ENCODE measurements around the gene SRP19. TPM values are rescaled to one million over a fixed set of nuclear protein-coding genes. Genes with fewer than 3 reads are reported as not detected.

SRP19 gene
- polyA plus RNA-seq, 1 donor (not counting 4 experiments of a cell fraction or from before 2014, with no cell fraction given), result 93.7 TPM

DNA sequence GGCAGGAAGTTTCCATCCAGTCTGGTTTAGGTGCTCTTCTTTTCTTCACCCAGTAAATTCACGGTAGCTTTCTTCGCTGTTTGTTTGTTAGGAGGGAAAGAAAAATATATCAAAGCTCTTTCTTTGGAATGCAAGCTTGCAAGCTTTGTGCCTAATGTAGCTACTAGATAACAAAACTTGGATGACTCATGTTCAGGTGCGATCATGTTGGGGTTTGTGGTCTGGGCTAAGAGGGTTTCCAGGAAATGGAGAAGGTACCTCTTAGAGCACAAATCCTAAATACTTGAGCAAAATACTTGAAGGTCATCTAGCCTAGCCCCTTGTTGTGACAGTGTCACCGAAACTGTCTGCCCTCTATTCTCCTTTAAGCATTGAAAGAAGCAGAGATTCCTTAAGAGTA lies 17.7 kb downstream of the SRP19 start:
- peaks cover 2% of the 10 kb centered on the region for H4K20me1 ChIP-seq (ENCODE audit: control insufficient read depth, extremely low read depth, insufficient read depth, low read length)
- TF ChIP-seq CTCF (optimal IDR thresholded peaks at IDR 0.05 in 1 of 3, IDR thresholded peaks at IDR 0.05 in 1 of 3, conservative IDR thresholded peaks at IDR 0.05 in 1 of 3; ENCODE audit: extremely low read depth in 1 of 3, insufficient read depth in 2 of 3, low read length in 3 of 3) (no peak), EZH2 (IDR thresholded peaks at IDR 0.05; ENCODE audit: low read length) (no peak)
- DNase-seq (ENCODE audit: low read depth, low spot score) (peak; percentile 38), FAIRE-seq (peak; percentile 94)
- H3K4me1 ChIP-seq (ENCODE audit: control insufficient read depth, extremely low read depth, insufficient read depth, low read length), result peaks cover 21% of the 10 kb centered on the region
- peak overlapping the region in 2 of 3 experiments; percentile 34 to 44 for H3K4me3 ChIP-seq (ENCODE audit: control insufficient read depth in 2 of 3, extremely low read depth in 1 of 3, insufficient read depth in 2 of 3, low read depth in 1 of 3, low read length in 3 of 3)
- dilution Hi-C loops (cut with MboI; ENCODE audit: extremely low pct_ligation_motif_present, low sequenced_read_pairs), result no loop called here
- H3K36me3 ChIP-seq (ENCODE audit: control insufficient read depth in 2 of 2, extremely low read depth in 1 of 2, insufficient read depth in 2 of 2, low read length in 2 of 2), result peaks cover 8% of the 10 kb centered on the region in 2 experiments
- no peak overlapping the region for H2AFZ ChIP-seq (ENCODE audit: control insufficient read depth, low read length)
- peak overlapping the region; percentile 76 for H3K4me2 ChIP-seq (ENCODE audit: control insufficient read depth, extremely low read depth, insufficient read depth, low read depth, low read length)
- no peaks in the 10 kb centered on the region for H3K27me3 ChIP-seq (ENCODE audit: control insufficient read depth, extremely low read depth, insufficient read depth, low read length)
- H3K9ac ChIP-seq (ENCODE audit: control insufficient read depth, extremely low read depth, insufficient read depth, low read length), result peak overlapping the region; percentile 33
- peaks cover 4% of the 10 kb centered on the region for H3K79me2 ChIP-seq (ENCODE audit: control insufficient read depth, insufficient read depth, low read length)
- no peaks in the 10 kb centered on the region for H3K9me3 ChIP-seq (ENCODE audit: control insufficient read depth, low read depth, low read length)
- H3K27ac ChIP-seq (ENCODE audit: control insufficient read depth, insufficient read depth, low read length), result peak overlapping the region; percentile 77
- no peaks in the 10 kb centered on the region for H3K9me1 ChIP-seq (ENCODE audit: control insufficient read depth, extremely low read depth, insufficient read depth, low read length)

DNA sequence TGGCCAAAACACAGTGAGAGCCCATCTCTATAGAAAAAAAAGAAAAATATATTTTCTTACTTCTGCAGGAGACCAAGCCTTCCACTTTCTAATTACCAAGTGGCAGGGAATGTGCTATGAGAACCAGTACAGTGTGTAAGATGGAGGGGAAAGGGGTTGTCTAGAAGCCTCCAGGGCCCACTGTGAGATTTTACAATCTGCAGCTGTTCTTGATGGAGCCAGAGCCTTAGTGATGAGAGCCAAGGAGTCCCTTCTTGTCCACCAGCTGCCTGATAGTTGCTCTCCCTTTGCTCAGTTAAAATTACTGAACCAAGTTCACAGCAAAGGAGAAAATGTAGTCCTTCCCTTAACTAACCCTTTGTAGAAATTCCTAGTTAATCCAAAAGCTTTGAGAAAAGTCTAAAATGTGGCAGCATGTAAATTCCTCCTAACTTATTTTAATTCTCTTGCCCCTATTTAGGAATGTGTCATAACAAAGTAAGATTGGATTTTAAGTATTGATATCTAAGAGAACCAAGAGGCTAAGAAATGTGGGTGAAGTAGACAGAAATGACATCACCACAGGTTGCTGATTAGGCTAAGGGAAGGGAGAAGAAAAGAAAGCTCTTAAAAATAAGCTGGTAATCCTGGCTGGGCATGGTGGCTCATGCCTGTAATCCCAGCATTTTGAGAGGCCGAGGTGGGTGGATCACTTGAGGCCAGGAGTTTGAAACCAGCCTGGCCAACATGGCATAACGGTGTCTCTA lies 19.3 kb downstream of the SRP19 start:
- no peak for DNase-seq (ENCODE audit: low read depth, low spot score)
- Histone ChIP-seq H3K36me3 (ENCODE audit: control insufficient read depth in 2 of 2, extremely low read depth in 1 of 2, insufficient read depth in 2 of 2, low read length in 2 of 2) (peaks cover 14 to 22% of the 10 kb centered on the region in 2 experiments), H3K79me2 (ENCODE audit: control insufficient read depth, insufficient read depth, low read length) (peaks cover 7% of the 10 kb centered on the region), H2AFZ (ENCODE audit: control insufficient read depth, low read length) (no peak overlapping the region), H3K9ac (ENCODE audit: control insufficient read depth, extremely low read depth, insufficient read depth, low read length) (no peak overlapping the region), H3K4me3 (ENCODE audit: control insufficient read depth in 2 of 3, extremely low read depth in 1 of 3, insufficient read depth in 2 of 3, low read depth in 1 of 3, low read length in 3 of 3) (no peak overlapping the region), H3K4me2 (ENCODE audit: control insufficient read depth, extremely low read depth, insufficient read depth, low read depth, low read length) (no peak overlapping the region), H3K4me1 (ENCODE audit: control insufficient read depth, extremely low read depth, insufficient read depth, low read length) (peaks cover 21% of the 10 kb centered on the region), H3K9me3 (ENCODE audit: control insufficient read depth, low read depth, low read length) (no peaks in the 10 kb centered on the region), H3K27me3 (ENCODE audit: control insufficient read depth, extremely low read depth, insufficient read depth, low read length) (no peaks in the 10 kb centered on the region), H4K20me1 (ENCODE audit: control insufficient read depth, extremely low read depth, insufficient read depth, low read length) (peaks cover 2% of the 10 kb centered on the region), H3K27ac (ENCODE audit: control insufficient read depth, insufficient read depth, low read length) (no peak overlapping the region), H3K9me1 (ENCODE audit: control insufficient read depth, extremely low read depth, insufficient read depth, low read length) (no peaks in the 10 kb centered on the region)
- FAIRE-seq, result no peak
- dilution Hi-C loops (cut with MboI; ENCODE audit: extremely low pct_ligation_motif_present, low sequenced_read_pairs), result no loop called here
- TF ChIP-seq EZH2 (IDR thresholded peaks at IDR 0.05; ENCODE audit: low read length), result no peak
- TF ChIP-seq CTCF (optimal IDR thresholded peaks at IDR 0.05 in 1 of 3, IDR thresholded peaks at IDR 0.05 in 1 of 3, conservative IDR thresholded peaks at IDR 0.05 in 1 of 3; ENCODE audit: extremely low read depth in 1 of 3, insufficient read depth in 2 of 3, low read length in 3 of 3), result no peak
